Fibroblast of skin of right biceps (primary cell): ENCODE results near the gene INPP5E.

Experiments
- DNase-seq: peaks from one replicate; pipeline ENCODE4 v3.0.0-alpha.2; 2013

Gene INPP5E, protein sequence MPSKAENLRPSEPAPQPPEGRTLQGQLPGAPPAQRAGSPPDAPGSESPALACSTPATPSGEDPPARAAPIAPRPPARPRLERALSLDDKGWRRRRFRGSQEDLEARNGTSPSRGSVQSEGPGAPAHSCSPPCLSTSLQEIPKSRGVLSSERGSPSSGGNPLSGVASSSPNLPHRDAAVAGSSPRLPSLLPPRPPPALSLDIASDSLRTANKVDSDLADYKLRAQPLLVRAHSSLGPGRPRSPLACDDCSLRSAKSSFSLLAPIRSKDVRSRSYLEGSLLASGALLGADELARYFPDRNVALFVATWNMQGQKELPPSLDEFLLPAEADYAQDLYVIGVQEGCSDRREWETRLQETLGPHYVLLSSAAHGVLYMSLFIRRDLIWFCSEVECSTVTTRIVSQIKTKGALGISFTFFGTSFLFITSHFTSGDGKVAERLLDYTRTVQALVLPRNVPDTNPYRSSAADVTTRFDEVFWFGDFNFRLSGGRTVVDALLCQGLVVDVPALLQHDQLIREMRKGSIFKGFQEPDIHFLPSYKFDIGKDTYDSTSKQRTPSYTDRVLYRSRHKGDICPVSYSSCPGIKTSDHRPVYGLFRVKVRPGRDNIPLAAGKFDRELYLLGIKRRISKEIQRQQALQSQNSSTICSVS

DNA sequence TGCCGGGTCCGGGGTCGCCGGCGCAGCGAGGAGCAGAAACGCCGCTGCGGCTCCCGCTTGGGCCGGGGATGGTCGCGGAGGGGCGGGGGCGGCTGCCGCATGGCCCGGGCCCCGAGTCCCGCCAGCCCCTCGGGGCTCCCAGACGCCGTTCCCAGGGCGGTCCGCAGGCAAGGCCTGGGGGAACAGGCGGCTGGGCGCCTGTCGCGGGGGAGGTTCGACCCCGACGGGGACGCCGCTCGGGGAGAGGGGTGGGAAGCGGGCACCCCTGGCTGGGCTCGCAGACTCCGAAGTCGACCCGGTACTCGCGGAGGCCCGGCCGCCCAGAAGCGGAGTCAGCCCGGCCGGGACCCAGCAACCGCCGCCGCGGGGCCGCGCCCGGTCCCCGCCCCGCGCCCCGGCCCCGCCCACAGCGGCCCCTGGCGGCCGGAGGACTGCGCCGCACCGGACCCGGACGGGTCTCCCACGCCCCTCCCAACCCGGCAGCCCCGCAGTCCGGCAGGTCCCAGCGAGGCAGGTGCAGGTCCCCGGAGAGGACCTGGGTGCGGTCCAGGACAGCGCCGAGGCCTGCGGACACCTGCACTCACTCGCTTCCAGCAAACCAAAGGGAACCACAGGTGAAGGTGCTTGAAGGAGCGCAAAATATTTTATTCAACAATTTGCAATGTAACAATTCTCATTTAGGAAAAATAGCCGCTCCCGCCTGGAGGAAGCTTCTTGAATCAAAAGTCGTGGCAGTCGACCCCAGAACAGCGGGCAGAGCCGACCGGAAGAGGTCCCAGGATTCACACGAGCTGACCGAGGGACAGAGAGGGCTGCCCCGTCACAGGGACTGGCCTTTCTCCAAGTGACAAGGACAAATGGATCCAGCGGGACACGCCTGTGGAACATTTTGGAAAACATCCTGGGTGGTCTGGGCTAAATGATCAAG, at the start of gene INPP5E:
INPP5E (minus strand) TSS at position 365 of the 928 bp plus-strand sequence. CDS start 426 bp downstream, outside the sequence.
- peak; percentile 75 for DNase-seq

DNA sequence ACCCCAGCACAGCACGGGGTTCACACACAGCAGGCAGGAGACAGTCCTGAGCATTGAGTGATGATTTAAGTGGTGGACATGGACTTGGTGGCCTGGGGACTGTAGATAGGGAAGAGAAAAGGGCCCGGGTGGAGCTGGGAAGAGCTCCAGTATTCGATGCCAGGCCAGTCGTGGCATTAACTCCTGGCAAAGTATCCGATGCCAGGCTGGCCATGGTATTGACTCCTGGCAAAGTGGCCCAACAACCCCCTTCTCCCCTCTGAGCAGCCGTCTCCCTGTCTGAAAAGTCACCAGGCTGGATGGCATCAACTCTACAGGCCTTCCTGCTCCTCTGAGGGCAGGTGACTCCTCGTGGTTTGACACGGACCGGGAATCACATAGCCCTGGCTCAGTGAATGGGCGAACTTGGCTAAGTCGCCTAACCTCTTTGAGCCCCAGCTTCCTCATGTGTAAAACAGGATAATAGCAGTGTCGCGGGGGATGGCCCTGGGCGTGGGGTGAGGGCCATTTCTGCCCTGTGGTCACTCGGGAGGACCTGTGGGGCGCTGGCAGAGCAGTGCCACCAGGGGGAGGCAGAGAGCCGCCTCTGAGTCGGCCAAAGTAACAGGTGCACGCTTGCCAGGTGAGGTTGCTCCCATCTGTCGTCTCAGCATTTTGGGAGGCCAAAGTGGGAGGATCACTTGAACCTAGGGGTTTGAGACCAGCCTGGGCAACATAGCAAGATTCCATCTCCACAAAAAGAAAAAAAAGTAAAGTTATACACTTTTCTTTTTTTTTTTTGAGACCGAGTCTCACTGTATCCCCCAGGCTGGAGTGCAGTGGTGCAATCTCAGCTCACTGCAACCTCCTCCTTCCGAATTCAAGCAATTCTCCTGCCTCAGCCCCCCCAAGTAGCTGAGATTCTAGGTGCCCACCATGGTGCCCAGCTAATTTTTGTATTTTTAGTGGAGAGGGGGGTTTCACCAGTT, 48.9 kb upstream of the INPP5E start:
- peak; percentile 19 for DNase-seq

DNA sequence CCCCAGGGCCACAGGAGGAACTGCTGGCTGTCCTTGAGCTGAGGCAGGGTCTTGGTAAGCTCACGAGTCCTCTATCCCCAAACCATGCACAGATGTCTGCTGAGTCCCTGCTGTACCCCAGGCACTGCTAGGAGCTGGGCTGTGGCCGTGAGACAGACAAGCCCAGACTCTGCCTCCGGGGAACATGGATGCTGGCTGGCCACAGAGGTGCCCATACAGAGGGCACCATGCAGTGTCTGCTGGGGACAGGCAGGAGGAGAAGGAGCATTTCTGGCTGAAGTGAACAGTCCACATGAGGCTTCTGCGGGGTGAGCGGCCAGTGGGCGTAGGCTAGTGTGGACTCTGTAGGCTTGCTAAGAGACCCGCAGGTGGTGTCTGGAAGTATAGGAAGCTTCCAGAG, 48.0 kb upstream of the INPP5E start:
- no peak for DNase-seq

DNA sequence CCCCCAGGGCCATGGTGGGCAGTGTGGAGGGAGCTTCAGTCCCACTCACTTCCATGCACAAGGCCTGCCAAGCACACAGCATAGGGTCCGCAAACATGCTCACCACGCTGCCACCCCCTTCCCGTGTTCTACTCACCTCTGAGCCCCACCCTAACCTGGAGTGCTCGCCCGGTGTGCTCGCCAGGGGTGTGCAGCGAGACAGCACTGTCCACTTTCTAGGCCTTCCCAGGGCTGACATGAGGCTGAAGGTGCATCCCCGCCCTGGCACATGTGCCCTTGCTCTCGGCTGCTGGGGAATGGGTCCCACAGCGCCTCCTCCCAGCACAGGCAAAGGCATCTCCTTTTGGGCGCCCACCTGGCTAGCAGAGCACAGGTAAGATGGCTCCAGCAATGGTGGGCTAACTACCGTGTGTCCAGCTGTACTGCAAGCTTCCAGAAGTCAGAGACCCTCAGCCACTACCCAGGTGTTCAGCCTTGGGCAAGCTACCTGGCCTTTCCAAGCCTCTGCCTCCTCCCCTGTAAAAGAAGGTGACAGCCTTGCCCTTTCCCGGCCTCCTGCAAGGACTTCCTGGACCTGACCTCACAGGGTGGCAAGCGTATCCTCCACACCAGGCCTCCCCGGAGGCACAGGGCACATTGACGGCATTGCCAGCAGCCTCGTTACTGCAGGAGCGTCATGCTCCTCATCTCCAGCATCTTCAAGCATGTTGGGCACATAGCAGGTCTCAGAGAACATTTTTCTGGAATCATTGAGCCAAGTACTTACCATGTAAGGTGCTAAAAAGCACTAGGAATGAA, 47.4 kb upstream of the INPP5E start:
- DNase-seq = no peak

DNA sequence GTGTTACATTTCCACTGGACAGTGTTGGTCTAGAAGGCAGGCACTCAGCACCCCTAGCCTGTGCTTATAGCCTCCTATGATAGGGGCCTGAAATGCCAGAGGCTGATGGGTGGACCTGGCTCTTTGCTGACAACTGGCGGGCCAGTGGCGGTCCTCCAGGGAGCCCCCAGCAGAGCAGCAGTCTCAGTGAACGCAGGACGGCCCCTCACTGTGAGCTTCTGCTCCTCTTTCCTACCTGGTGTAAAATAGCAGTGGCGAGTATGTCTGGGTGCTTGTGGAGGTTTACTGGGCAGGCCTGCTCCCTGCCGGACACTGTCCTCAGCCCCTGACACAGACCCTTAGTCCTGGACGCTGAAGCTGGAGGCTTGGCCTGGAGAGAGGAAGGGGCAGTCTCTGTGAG, 46.5 kb upstream of the INPP5E start:
- no peak for DNase-seq

DNA sequence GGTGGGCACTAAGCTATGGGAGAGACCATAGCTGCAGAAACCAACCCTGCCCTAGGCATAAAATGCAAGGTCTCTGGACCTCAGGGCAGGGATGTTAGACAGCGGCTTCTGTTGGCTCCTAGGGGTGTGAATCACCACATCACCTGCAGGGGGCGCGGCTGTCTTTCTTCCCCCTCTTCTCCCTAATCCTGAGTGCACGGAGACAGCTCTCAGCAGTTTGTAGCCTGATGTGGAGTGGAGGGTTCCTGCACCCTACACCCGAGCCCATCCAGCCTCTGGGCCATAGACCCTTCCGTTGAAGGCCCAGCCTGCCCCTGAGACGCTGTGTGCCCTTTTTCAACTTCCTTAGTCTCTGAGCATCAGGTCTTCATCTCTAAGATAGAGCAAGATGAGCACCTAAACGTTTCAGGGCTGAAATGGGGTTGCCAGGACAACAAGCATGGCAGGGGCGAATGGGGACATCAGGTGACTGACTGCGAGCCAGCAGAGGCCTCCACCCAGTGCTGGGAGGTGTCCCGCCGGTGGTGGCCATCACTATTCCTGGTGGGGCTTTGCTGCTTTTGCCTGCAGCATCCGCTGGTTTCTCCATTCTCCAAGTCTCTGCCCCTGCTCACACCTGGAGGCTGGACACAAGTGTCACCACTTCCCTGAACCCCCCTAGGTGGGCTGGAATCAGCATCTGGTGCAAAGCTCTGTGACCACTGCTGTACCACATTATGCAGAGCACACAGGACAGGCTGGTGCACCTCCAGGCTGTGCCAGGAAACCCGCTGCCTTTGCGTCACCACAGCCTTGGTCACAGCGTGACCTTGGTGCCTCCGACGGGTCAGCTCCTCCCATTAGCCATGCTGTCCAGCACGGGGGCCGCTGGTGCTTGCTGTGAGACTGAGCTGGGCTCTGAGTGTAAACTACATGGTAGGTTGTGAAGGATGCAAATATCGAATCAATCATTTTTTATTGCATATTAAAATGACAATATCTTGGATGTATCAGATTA, 45.7 kb upstream of the INPP5E start:
- peak; percentile 63 for DNase-seq

DNA sequence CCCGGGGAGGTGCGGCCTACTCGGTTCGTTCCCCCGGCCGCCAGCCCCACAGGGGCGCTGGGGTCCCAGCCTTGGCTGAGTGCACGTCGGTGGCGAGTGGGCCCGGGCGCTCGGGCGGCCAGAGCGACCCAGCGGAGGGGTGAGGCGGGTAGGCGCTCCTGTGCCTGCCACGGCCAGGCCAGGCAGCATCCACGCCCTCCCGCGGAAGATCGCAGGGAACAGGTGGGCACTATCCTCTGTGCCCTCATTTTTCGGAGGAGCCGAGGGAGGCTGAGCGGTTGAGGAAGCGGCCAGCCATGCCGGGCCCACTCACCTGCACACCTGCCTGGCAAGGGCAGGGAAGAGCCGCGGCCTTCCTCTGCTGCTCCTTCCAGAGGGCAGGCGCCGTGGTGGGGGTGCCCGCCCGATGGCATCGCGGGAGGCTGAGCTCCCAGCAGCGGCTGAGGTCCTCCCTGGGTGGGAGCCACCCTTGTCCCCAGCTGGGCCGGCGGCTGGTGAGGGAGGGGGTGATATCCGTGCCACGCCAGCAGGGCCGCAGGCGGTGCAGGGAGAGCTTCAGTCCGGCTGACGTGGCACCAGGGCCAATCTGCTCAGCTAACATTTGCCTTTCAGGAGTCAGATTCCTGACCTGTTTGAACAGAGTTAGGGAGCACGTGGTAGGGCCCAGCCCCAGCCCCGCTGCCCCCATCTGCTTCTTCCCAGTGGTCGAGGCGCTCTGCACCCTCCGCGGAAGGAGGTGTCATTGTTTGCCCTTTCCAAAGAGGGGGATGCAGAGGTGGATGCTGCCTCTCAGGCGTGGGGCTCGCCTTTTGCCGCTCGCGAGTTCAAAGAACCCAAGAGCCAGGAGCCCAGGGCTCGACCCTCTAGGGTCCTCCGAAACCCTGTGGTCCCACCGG, 44.8 kb upstream of the INPP5E start:
- DNase-seq = no peak

DNA sequence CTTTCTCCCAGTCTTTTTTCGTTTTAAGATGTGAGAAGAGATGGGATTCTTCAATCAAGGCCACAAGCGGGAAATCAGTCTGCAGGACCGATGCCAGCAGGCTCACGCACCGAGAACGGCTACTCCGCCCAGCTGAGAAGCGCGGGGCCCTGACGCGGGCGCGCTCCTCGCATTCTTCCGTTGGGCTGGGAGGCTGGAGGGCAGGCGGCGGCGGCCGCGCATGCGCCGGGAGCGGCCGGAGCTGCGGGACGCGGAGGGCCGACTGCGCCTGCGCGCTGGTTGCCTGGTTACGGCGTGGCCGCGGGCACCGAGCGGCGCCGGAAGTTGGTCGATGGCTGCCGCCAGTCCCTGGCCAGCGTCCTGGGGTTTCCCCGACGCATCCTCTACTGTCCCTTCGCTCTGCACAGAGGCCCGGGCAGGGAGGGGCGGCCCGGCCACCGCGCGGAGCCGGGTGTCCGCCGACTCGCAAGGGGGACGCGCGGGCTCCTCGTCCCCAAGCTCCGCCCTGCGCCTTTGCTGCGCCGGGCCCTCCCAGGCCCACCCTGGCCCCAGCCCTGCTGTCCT, 44.0 kb upstream of the INPP5E start:
- peak; percentile 85 for DNase-seq

DNA sequence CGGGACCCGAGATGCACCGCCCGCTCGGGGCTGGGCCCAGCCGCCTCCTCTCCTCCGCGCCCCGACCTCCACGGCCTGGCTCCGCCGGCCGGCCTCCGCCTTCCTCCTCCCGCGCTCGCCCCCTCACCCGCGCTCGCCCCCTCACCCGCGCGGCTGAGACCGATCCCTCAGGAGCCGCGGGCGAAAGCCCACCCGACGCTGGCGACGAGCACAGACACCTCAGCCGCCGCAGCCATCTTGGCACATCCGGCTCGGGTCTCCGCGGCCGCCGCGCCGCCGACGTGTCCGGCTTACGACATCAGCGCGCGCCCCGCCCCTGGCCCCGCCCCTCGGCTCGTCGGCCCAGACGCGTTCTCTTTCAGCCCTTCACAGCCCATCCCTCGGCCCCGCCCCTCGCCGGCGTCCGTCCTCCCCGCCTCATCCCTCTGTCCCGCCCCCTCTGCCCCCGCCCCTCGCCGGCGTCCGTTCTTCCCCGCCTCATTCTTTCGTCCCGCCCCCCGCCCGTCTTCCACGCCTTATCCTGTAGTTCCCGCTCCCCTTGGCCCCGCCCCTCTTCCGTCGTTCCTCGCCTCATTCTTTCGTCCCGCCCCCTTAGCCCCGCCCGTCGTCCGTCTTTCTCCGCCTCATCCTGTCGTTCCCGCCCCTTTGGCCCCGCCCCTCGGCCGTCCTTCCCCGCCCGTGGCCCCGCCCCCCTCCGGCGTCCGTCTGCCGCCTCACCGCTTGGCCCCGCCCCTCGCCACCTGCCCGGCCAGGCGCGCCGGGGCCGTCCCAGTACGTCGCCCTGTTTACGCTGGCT, 43.3 kb upstream of the INPP5E start, which contains the start of gene SEC16A:
SEC16A (minus strand) TSS at position 248 of the 796 bp plus-strand sequence. CDS start 5,425 bp downstream, outside the sequence.
- DNase-seq = peak; percentile 97

DNA sequence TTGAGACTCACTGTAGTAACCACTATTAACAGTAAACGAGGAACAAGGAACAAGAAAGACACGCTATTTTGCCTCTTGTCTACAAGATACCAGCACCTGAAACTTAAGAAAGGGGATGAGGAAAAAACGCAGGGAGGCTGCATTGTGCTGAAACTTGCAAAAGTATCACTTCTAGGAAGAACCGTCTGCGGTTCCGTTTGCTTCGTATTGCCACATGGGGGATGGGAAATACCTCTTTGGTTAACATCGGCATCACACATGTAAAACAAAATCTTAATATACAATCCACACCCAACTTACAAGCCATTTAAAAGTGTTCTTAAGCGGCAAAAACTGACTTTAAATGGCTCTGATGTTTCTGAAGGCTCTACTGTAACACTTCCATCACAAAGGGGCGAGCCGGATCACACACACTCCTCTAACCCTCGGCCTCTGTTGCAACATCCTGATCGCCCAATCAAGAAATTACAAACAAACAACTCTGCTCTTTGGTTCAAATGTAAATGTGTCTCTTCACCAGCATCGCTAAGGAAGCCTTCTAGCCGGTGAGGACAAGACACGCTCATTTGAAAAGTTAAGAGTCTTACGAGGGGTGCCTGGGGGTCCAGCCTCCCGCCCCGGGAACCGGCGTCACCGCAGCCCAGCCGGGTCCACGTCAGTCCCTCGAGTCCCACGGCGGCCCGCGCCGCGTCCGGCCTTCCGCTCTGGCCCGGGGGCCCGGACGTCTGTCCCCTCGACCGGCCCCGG, 42.6 kb upstream of the INPP5E start:
- DNase-seq = peak; percentile 23

DNA sequence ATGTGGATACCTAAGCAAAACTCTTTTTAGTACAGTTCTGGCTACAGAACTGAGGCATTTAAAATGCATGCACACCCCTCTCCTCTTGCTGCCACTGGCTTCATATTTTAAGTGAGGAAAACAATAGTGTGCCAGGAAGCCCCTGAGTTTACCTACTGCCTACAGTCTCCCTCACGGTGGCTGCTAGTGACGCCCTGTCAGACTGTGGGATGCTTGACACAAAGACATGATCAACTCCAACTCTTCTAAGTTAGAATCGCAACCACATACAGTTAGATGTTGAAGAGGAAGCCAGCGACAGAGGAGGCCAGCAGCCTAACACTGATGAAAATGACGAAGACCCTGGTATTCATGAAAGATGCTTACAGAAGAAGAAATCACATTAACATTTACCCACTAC, 41.9 kb upstream of the INPP5E start:
- no peak for DNase-seq

DNA sequence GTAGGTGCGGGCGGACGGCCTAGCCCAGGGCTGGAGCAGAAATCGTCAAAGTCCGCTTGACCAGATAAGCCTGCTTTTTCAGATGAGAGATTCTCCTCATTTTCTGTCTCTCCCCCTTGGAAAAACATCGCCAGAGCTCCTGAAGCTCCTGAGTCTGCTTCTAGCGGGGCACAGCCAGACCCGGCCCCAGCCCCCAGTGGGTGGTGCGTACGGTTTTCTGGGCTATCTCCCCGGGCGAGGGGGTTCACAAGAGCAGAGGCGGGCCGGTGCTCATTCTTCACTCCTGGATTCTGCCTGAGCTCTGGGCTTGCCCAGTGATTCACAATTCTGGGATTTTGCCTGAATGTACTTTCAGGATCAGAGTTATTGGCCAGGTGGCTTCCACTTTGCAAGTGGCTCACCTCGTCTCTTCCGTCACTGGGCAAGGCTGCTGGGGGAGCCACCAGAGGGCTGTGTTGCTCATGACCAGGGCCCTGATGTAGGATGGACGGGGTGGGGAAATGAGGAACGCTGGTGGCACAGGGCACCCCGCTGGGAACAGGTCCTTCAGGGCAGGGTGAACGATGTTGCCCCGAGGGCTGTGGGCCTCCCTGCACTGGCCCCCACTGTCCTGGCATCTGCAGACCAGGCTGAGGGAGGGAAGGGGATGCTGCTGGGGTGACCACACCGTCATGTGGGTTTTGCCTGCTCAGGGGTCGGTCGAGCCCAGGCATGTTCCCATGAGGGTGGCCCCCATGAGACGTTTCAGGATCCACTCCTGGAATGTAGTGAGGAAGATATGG, 36.9 kb upstream of the INPP5E start:
- no peak for DNase-seq

DNA sequence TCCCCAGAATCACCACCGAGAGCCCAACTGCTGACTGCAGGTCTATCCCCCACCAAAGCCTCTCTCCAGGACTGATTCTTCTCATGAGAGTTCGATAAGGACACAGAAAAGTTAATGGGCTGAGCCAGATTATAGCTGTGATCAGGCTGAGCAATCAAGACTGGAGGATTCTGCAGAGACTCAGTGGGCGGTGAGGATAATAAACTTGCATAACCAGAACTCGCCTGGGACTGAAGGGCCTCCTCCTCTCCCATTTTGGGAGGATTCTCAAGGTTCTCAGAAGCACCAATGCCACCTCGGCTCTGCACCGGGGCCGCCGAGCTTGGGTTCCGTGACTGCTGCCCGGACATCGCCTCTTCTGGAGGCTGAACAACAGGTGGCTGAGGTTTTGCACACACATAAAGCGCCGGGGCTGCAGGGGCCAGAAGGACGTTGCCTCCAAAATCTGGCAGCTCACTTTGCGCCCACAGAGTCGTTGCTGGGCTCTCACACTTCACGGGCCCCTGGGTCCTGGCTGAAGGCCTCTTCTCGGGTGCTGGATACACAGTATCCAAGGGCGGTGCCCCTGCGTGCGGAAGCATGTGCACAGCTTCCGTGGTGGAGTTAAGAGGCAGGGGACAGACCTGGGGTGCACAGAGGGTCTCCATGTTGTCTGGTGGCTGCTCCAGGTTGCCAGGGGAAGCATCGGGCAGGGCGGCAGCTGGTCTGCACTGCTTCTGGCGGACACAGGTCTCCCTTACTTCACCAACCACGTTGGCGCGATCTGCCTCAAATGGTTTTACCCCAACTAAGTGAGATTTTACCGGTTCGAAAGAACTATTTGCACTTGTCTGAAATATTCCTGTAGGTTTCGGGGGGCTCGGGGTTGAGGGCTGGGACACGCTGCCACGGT, 35.6 kb upstream of the INPP5E start:
- DNase-seq = no peak

DNA sequence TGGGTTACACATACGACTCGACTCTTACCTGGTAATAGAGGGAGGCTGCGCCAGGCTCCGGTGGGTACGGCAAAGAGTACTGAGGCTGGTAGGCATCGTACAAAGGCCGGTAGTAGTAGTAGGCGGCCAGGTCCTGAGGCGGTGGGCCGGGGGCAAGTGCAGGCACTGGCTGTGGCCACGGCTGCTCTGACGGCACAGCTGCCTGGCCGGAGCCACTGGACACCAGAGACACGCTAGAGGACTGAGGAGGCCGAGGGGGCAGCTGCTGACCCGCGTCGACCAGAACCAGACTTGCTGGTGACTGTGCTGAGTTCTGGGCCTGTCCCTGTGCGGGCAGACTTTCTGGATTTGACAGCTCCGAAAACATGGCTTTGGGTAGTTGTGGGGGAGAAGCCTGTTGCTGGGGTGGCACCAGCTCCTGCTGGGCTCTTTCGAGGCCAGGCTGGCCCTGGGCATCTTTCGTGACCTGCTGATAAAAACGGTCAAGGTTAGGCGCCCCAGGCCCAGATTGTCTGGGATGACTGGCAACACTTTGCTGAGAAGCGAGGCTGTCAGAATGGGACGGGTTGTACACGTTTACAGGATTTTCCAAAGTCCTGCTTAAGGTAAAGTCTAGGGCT, 34.5 kb upstream of the INPP5E start:
- DNase-seq = no peak
